HT1080 (cell line): ENCODE results near the gene MMP15. TPM values are rescaled to one million over a fixed set of nuclear protein-coding genes. Genes with fewer than 3 reads are reported as not detected.

Source experiments
- DNase-seq: peaks from one replicate; pipeline ENCODE4 v3.0.0-alpha.2; 2015; ENCODE audit warnings: low read depth
- total RNA-seq: library from RNA; depleted of rRNA; stranded (reverse); fragments of >200 nt; shearing (Covaris generic); gene quantifications from 2 replicates; pipeline ENCODE4 v1.2.3, GENCODE V29; 2014

The MMP15 gene
- total RNA-seq, 1 experiment from 2014 or later, result 3.6 TPM

GRCh38 chr16:58034128-58034685, 8.7 kb downstream of the MMP15 start:
- no peak for DNase-seq

GRCh38 chr16:58034774-58035173, 9.2 kb downstream of the MMP15 start:
- no peak for DNase-seq

GRCh38 chr16:58035356-58036170, 10.0 kb downstream of the MMP15 start:
- no peak for DNase-seq

GRCh38 chr16:58036943-58037342, 11.4 kb downstream of the MMP15 start:
- DNase-seq, result no peak

- DNase-seq, result no peak
These were observed 12.0 kb downstream of the MMP15 start for GRCh38 chr16:58037365-58038057.

GRCh38 chr16:58038219-58038641, 12.7 kb downstream of the MMP15 start:
- no peak for DNase-seq

- no peak for DNase-seq
These were observed 14.4 kb downstream of the MMP15 start for GRCh38 chr16:58039829-58040495.

- DNase-seq, result no peak
These were observed 14.9 kb downstream of the MMP15 start for GRCh38 chr16:58040496-58040846.

- DNase-seq, result no peak
These were observed 15.5 kb downstream of the MMP15 start for GRCh38 chr16:58040945-58041627.

GRCh38 chr16:58041628-58041955, 16.0 kb downstream of the MMP15 start:
- DNase-seq, result no peak

GRCh38 chr16:58042001-58042885, 16.7 kb downstream of the MMP15 start:
- no peak for DNase-seq

GRCh38 chr16:58042886-58043515, 17.4 kb downstream of the MMP15 start:
- DNase-seq, result no peak

- no peak for DNase-seq
These were observed 18.1 kb downstream of the MMP15 start for GRCh38 chr16:58043571-58044155.

- DNase-seq, result no peak
These were observed 18.9 kb downstream of the MMP15 start for GRCh38 chr16:58044266-58045019.

- no peak for DNase-seq
These were observed 19.5 kb downstream of the MMP15 start for GRCh38 chr16:58045096-58045495.

GRCh38 chr16:58046054-58046881, 20.7 kb downstream of the MMP15 start:
- no peak for DNase-seq

GRCh38 chr16:58046936-58047335, 21.4 kb downstream of the MMP15 start:
- no peak for DNase-seq
